C4-2B (cell line): Measurements from ENCODE around the gene CAST.

Source experiments
- CTCF ChIP-seq: fragments of 450-650 bp; conservative IDR thresholded peaks from 2 replicates; pipeline ENCODE4 v1.5.1; 2017; ENCODE audit warnings: mild to moderate bottlenecking
- ZFX ChIP-seq: fragments of 450-650 bp; IDR thresholded peaks from 2 replicates; pipeline ENCODE4 v1.6.1; 2017

GRCh38 chr5:96626956-96627355 lies 35.2 kb upstream of the CAST start:
- TF ChIP-seq CTCF = no peak
- no peak for TF ChIP-seq ZFX
